ENCODE results near the gene CD82. TPM values are rescaled to one million over a fixed set of nuclear protein-coding genes. Genes with fewer than 3 reads are reported as not detected.

The CD82 gene
- total RNA-seq, 1 experiment from 2014 or later: 114 TPM

DNA sequence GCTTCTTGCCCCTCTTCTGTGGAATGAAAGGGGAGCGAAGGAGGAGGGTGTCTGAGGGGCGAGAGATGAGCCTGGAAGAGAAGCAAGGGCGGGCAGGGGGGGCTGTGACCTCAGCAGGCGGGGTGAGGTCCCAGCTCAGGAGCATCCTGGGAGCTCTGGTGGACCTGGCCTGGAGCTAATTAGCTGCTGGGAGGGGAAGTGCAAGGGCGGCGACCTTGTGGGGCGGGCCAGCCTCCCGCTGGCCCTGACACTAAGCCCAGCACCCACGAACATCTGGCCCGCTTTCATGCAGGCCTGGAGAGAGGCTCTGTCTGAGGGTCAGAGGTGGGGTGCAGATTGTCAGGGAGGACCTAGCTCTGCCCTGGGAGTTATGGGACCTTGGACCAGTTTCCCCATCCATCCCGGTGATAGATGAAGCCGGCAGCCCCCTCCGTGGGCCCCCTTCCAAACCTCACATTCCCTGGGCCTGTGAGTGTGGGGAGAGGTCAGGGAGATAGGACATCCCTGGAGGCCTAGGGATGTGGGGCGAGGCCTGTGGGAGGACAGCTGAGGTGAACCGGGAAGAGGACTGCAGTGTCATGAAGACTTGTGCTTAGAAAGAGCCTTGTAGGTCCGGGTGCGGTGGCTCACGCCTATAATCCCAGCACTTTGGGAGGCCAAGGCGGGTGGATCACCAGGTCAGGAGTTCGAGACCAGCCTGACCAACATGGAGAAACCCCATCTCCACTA is 28.5 kb upstream of the CD82 start:
- Mint-ChIP-seq H3K4me1 (ENCODE audit: insufficient read depth, unreplicated experiment) (no peaks in the 10 kb centered on the region), H3K4me3 (ENCODE audit: unreplicated experiment) (no peak overlapping the region), H3K36me3 (ENCODE audit: insufficient read depth, unreplicated experiment) (no peaks in the 10 kb centered on the region), H3K27me3 (ENCODE audit: insufficient read depth, unreplicated experiment) (peaks cover 10% of the 10 kb centered on the region), H3K9me3 (ENCODE audit: unreplicated experiment) (no peaks in the 10 kb centered on the region), H3K27ac (ENCODE audit: low read depth, unreplicated experiment) (no peak overlapping the region)
- ChIA-PET POLR2A (interaction anchor here (0.7 kb wide), 1 partner anchor 249 kb away, joined by 3 read pairs; no protein-coding TSS in a partner anchor), CTCF (interaction anchor here (0.7 to 9.4 kb wide), 9 partner anchors 12 to 404 kb away, joined by 3 to 223 read pairs (median 5); no protein-coding TSS in a partner anchor)
- no peak for DNase-seq (ENCODE audit: unreplicated experiment)
- TF ChIP-seq, protein P1, sequence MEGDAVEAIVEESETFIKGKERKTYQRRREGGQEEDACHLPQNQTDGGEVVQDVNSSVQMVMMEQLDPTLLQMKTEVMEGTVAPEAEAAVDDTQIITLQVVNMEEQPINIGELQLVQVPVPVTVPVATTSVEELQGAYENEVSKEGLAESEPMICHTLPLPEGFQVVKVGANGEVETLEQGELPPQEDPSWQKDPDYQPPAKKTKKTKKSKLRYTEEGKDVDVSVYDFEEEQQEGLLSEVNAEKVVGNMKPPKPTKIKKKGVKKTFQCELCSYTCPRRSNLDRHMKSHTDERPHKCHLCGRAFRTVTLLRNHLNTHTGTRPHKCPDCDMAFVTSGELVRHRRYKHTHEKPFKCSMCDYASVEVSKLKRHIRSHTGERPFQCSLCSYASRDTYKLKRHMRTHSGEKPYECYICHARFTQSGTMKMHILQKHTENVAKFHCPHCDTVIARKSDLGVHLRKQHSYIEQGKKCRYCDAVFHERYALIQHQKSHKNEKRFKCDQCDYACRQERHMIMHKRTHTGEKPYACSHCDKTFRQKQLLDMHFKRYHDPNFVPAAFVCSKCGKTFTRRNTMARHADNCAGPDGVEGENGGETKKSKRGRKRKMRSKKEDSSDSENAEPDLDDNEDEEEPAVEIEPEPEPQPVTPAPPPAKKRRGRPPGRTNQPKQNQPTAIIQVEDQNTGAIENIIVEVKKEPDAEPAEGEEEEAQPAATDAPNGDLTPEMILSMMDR (IDR thresholded peaks at IDR 0.05; ENCODE audit: unreplicated experiment): no peak
- BruUV-seq (replicated peaks): no TSS peak
- intact Hi-C loops (cut with micrococcal nuclease): loop anchor here (5.0 kb wide), 1 partner anchor 425 kb away; no protein-coding TSS in a partner anchor

DNA sequence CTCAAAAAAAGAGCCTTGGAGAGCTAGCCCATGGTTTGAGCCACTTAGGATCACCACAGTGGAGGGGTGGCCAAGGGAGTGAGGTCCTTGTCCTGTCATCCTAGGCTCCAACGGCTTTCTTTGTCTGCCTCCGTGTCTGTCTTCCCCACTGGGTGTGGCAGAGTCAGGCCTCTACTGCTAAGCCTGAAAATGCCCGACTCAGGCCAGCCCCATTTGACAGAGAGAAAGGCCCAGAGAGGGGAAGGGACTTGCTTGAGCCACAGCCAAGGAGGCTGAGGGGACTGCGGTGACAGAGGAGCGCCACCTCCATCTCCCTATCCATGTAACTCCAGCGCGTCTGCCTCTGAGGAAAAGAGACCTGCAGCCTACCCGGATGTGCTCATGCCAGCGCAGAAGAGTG is 27.8 kb upstream of the CD82 start:
- Mint-ChIP-seq H3K4me3 (ENCODE audit: unreplicated experiment) (no peak overlapping the region), H3K27me3 (ENCODE audit: insufficient read depth, unreplicated experiment) (peaks cover 10% of the 10 kb centered on the region), H3K9me3 (ENCODE audit: unreplicated experiment) (no peaks in the 10 kb centered on the region), H3K27ac (ENCODE audit: low read depth, unreplicated experiment) (no peak overlapping the region), H3K4me1 (ENCODE audit: insufficient read depth, unreplicated experiment) (no peaks in the 10 kb centered on the region), H3K36me3 (ENCODE audit: insufficient read depth, unreplicated experiment) (no peaks in the 10 kb centered on the region)
- intact Hi-C loops (cut with micrococcal nuclease): loop anchor here (1.0 to 5.0 kb wide), 4 partner anchors 251 to 443 kb away; no protein-coding TSS in a partner anchor
- CTCF ChIA-PET: interaction anchor here (0.7 to 9.4 kb wide), 9 partner anchors 12 to 443 kb away, joined by 3 to 223 read pairs (median 7); partner anchors contain the start of gene EXT2
- TF ChIP-seq, protein P1 (IDR thresholded peaks at IDR 0.05; ENCODE audit: unreplicated experiment): no peak
- DNase-seq (ENCODE audit: unreplicated experiment): no peak
- BruUV-seq (replicated peaks): no TSS peak
- POLR2A ChIA-PET: interaction anchor here (0.7 kb wide), 1 partner anchor 250 kb away, joined by 3 read pairs; no protein-coding TSS in a partner anchor

DNA sequence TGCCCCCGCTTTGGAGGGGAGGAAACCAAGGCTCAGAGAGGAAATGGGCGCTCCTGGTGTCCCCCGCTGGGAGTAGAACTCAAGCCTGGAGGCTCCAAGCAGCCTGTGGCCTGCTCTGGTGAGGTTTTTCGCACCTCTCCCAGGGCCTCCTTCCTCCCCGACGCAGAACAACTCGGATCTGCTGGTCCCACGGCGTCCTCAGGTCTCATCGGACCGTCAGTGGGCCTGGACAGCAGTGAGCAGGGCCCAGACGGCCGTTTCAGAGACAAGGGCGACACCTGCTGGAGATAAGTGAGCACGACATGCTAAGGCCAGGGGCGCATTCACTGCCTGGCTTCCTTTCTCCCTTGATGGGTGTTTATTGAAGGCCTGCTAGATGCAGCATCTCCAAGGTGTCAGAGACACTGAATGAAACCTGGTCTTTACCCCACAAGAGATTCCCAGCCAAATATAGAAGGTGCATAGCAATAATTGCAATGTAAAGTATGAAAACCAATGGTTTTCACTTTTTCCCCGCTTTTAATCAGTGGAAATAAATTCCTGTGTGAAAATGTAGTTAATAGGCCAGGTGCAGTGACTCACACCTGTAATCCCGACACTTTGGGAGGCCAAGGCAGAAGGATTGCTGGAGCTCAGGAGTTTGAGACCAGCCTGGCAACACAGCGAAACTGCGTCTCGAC is 26.9 kb upstream of the CD82 start:
- H3K27ac Mint-ChIP-seq (ENCODE audit: low read depth, unreplicated experiment): no peak overlapping the region
- no peaks in the 10 kb centered on the region for H3K9me3 Mint-ChIP-seq (ENCODE audit: unreplicated experiment)
- DNase-seq (ENCODE audit: unreplicated experiment): peak; percentile 71
- TF ChIP-seq, protein P1 (IDR thresholded peaks at IDR 0.05; ENCODE audit: unreplicated experiment): peak; percentile 93
- no peak overlapping the region for H3K4me3 Mint-ChIP-seq (ENCODE audit: unreplicated experiment)
- ChIA-PET CTCF (interaction anchor here (0.6 to 9.4 kb wide), 29 partner anchors 9 to 1259 kb away, joined by 3 to 223 read pairs (median 3); partner anchors contain the start of gene EXT2), POLR2A (interaction anchor here (0.9 kb wide), 1 partner anchor 252 kb away, joined by 5 read pairs; no protein-coding TSS in a partner anchor)
- no peaks in the 10 kb centered on the region for H3K4me1 Mint-ChIP-seq (ENCODE audit: insufficient read depth, unreplicated experiment)
- H3K36me3 Mint-ChIP-seq (ENCODE audit: insufficient read depth, unreplicated experiment): no peaks in the 10 kb centered on the region
- peaks cover 10% of the 10 kb centered on the region for H3K27me3 Mint-ChIP-seq (ENCODE audit: insufficient read depth, unreplicated experiment)
- intact Hi-C loops (cut with micrococcal nuclease): loop anchor here (1.0 to 5.0 kb wide), 4 partner anchors 252 to 444 kb away; no protein-coding TSS in a partner anchor
- BruUV-seq (replicated peaks): no TSS peak

DNA sequence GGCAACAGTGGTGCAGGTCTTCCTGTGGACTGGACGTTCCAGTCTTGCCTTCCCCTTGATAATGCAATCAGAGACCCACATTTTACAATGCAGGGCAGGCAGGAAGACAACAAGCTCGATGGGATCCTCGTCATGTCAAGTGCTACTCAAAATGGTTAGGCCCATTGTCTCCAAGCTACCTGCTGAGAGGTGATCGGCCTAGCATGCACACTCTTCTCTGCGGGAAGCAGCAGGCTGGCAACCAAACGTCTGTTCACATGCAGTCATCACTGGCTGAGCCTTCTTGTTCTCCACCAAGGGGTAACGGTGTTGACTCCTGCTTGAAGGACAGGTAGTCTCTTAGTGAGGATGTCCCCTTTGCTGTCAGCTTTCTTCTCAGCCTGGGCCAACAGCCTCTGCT is 25.5 kb upstream of the CD82 start:
- no peak for DNase-seq (ENCODE audit: unreplicated experiment)
- BruUV-seq (replicated peaks): no TSS peak
- Mint-ChIP-seq H3K9me3 (ENCODE audit: unreplicated experiment) (no peaks in the 10 kb centered on the region), H3K27me3 (ENCODE audit: insufficient read depth, unreplicated experiment) (no peaks in the 10 kb centered on the region), H3K27ac (ENCODE audit: low read depth, unreplicated experiment) (no peak overlapping the region), H3K36me3 (ENCODE audit: insufficient read depth, unreplicated experiment) (no peaks in the 10 kb centered on the region), H3K4me1 (ENCODE audit: insufficient read depth, unreplicated experiment) (no peaks in the 10 kb centered on the region), H3K4me3 (ENCODE audit: unreplicated experiment) (no peak overlapping the region)
- TF ChIP-seq, protein P1 (IDR thresholded peaks at IDR 0.05; ENCODE audit: unreplicated experiment): no peak
- CTCF ChIA-PET: interaction anchor here (0.6 to 9.4 kb wide), 13 partner anchors 10 to 623 kb away, joined by 3 to 223 read pairs (median 5); partner anchors contain the start of gene EXT2
- POLR2A ChIA-PET: no interaction called here
- intact Hi-C loops (cut with micrococcal nuclease): loop anchor here (5.0 kb wide), 1 partner anchor 428 kb away; no protein-coding TSS in a partner anchor
